NCI-H128 (cell line): Measurements from ENCODE around the gene KCNJ14.
"Not testable (repeated sequence)": the region's sequence is repeated elsewhere in the genome, so short reads cannot be mapped to it uniquely, and the experiment has no call there.

ENCODE experiments used
- DNase-seq: peaks from one replicate; lab custom pipeline; 2025; ENCODE audit not compliant: unreplicated experiment; lab: John Stamatoyannopoulos, UW

The KCNJ14 gene

DNA sequence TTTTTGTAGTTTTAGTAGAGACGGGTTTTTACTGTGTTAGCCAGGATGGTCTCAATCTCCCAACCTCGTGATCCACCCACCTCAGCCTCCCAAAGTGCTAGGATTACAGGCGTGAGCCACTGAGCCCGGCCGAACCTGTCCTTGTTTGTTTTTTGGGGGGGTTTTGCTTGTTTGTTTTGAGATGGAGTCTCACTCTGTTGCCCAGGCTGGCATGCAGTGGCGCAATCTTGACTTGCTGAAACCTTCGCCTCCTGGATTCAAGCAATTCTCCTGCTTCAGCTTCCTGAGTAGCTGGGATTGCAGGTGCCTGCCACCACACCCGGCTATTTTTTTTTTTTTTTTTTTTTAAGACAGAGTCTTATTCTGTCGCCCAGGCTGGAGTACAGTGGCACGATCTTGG lies 31.3 kb downstream of the KCNJ14 start:
- DNase-seq, result not testable (repeated sequence)

GRCh38 chr19:48487544-48487943 lies 32.2 kb downstream of the KCNJ14 start:
- DNase-seq, result no peak

DNA sequence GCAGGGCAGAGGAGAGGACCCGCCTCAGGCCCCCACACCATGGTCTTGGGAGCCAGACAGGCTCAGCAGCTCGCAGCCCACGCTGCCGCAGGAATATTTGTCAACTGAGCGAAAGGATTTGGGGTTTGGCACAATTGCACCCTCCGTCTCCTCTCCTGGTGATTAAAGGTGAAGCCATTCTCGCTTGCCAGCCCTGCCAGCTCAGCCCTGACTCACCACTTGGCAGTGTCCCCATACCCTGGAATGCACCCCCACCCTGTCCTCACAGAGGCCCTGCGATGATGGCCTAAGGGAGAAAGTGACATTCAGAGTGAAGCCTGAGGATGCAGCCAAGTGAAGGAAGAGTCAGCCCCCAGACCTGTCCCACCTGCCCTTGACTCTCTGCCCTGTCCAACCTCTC lies 32.6 kb downstream of the KCNJ14 start:
- no peak for DNase-seq

GRCh38 chr19:48488478-48488877 lies 33.1 kb downstream of the KCNJ14 start:
- not testable (repeated sequence) for DNase-seq

DNA sequence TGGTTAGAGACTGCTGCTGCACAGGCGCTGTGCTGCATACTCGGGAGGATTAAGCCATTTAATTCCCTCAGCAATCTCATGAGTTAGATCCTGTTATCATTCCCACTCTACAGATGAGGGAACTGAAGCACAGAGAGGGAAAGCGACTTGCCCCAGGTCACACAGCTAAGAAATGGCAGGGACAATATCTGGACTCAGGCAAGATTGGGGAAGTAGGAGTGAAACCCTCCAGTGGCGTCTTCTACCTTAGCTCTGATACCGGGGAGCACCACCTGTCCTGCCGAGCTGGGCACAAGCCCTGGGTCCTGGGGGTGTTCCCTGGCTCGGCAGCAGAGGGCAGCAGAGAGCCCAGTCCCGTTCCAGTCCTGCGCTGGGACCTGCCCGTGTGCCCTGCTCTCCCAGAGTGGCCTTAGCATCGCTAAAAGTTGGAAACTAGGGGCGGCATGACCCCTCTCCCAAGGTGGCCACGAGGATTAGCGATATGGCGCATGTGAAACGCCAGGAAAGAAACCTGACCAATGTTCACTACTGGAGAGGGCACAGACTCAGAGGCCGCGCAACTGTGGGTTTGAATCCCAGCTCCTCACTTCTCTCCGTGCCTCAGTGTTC lies 34.3 kb downstream of the KCNJ14 start:
- DNase-seq, result peak; percentile 40

GRCh38 chr19:48490981-48491792 lies 35.8 kb downstream of the KCNJ14 start:
- no peak for DNase-seq

- no peak for DNase-seq
Observed at GRCh38 chr19:48491793-48492123, 36.4 kb downstream of the KCNJ14 start.

GRCh38 chr19:48492925-48493717 lies 37.7 kb downstream of the KCNJ14 start:
- no peak for DNase-seq

GRCh38 chr19:48493718-48494401 lies 38.5 kb downstream of the KCNJ14 start:
- DNase-seq, result no peak

DNA sequence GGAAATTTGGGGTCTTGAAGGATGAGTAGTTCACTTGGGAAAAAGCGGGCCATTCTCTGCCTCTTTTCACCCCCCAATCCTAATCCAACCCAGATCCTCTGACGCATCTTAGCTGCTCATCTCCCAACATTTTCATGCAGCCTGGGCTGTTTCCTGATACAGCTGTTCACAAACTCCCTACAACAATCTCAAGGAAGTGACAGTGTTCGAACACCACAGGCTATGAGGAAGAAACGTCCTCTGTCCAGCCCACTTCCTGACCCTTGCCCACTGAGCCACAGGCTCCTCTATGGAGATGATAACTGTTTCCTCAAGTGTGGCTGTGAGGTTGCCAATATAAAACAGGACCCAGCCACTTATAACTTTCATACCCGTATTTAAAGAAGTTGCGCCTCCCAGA lies 40.0 kb downstream of the KCNJ14 start:
- DNase-seq, result no peak

GRCh38 chr19:48496959-48497727 lies 41.8 kb downstream of the KCNJ14 start:
- DNase-seq, result no peak

DNA sequence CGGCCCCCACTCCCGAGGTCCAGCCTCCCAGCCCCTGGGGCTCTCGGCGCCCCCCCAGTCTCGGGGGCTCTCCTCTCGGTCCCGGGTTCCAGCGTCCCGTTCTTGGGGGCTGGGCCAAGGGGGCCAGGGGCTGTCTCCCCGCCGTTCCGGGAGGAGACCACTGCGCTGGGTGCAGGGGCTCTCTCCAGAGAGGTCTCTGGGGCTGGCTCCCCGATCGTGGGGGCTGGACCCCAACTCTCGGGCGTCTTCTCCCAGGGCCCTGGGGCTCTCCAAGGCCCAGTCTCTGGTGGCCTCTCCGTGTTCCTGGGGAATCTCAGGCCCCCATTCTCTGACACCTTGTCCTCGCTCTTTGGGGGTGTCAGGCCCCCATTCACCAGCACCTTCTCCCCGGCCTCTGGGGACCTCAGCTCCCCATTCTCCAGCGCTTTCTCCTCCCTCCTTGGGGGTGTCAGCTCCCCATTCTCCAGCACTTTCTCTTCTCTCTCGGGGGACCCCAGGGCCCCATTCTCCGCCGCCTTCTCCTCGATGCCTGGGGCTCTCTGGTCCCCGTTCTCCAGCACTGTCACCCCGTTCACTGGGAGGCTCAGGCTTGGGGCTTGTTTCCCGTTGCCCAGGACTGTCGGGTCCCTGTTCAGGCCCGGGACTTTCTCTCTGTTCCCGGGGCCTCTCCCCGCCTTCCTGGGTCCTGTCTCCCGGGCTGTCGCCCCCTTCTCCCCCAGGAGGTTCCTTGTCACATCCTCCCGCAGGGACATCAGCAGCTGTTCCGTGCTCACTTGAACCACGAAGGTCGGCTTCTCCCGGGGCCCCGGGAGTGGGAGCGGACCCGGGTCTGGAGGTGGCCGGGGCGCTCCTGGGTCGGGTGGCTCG lies 42.6 kb downstream of the KCNJ14 start:
- no peak for DNase-seq

DNA sequence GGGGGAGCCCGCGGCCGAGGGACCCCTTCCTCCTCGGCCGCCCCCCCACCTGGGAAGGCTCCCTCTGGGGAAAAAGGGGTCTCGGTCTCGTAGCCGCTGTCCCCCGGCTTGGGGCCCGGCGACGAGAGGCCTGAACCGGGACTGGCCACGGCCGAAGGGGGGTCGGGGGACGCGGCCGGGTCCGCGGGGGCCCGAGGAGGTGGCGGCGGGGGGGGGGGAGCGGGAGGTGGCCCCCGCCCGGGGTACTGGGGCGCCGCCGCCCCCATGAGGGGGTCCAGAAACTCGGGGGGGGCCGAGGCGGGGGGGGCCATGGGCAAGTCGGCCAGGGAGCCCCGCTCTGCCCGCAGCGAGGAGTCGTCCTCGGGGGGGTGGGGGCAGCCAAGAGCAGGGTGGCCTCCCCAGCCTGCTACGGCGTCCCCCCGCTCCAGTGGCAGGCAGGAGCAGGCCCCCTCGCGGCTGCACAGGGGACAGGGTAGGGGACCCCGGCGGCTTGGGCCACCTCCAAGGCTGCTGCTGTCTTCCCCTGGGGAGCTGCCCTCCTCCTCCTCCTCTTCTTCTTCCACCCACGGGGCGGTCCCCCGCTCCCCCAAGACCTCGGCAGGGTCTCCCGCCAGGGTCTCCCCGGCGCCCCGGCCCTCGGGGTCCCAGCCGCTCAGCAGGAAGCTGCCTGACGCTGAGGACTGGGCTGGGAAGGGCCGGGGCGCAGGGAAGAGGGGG lies 43.4 kb downstream of the KCNJ14 start:
- no peak for DNase-seq

- no peak for DNase-seq
Observed at GRCh38 chr19:48499316-48500090, 44.1 kb downstream of the KCNJ14 start.

DNA sequence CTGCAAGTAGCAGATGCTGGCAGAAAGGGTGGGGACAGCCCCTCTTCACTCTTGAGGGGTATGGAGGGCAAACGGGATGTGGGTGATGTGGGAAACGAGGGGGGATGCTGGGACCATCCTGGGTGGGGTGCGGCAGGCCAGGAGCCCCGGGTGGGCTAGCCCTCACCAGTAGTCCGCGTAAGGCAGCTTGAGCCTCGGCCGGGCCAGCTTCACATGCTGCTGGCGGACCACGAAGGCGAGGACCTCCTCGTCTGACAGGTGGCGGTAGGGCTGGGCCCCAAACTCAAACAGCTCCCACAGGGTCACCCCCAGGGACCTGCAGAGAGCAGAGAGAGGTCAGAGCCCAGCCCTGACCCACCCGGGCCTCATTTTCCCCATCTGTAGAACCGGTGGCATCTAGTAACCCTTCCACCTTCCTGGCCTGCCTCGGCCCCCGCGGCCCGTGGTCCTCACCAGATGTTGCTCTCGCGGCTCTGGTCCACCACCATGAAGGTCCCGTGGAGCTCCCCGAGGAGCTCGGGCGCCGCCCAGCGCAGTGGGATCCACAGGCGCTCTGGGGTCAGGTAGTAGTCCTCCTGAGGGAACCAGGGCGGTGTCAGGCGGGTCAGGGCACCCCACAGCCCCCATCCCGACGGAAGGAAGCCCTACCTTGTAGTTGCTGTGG lies 45.6 kb downstream of the KCNJ14 start:
- no peak for DNase-seq

GRCh38 chr19:48501494-48502349 lies 46.3 kb downstream of the KCNJ14 start:
- peak; percentile 53 for DNase-seq
